Activated CD4-positive, alpha-beta memory T cell treated with anti-CD3 and anti-CD28 coated beads, Interleukin-2, amount 10 ng/mL, durations not matched to agents 7 days and 5 days (primary cell): Measurements from ENCODE around the gene IL17RC. TPM values are rescaled to one million over a fixed set of nuclear protein-coding genes. Genes with fewer than 3 reads are reported as not detected.
A peak's percentile ranks its signal among the peaks of the same experiment; 100 is the strongest.
"Not testable (repeated sequence)": the region's sequence is repeated elsewhere in the genome, so short reads cannot be mapped to it uniquely, and the experiment has no call there.

ENCODE experiments used
- CTCF ChIA-PET: fragments of 350-600 bp; sonication (Branson Sonifier 250); formaldehyde crosslinking; loops from one replicate; lab custom pipeline; 2021; ENCODE audit warnings: antibody characterized with exemption, inconsistent platforms; lab: Charles Lee
- POLR2A ChIA-PET: fragments of 350-600 bp; sonication (Branson Sonifier 250); formaldehyde crosslinking; loops from one replicate; lab custom pipeline; 2021; ENCODE audit warnings: antibody characterized with exemption; lab: Charles Lee
- DNase-seq: peaks from one replicate; pipeline ENCODE4 v3.0.0-alpha.2; 2020
- H3K27ac Mint-ChIP-seq: one replicate; pipeline ENCODE4 v1.8.0; 2021; ENCODE audit warnings: mild to moderate bottlenecking, mixed read lengths
- H3K27me3 Mint-ChIP-seq: one replicate; pipeline ENCODE4 v1.8.0; 2021; ENCODE audit warnings: mixed read lengths
- H3K36me3 Mint-ChIP-seq: one replicate; pipeline ENCODE4 v1.8.0; 2021; ENCODE audit warnings: low read depth, mixed read lengths
- H3K4me1 Mint-ChIP-seq: one replicate; pipeline ENCODE4 v1.8.0; 2021; ENCODE audit warnings: mixed read lengths
- H3K4me3 Mint-ChIP-seq: one replicate; pipeline ENCODE4 v1.8.0; 2021; ENCODE audit warnings: mild to moderate bottlenecking, mixed read lengths
- H3K9me3 Mint-ChIP-seq: one replicate; pipeline ENCODE4 v1.8.0; 2021; ENCODE audit warnings: mixed read lengths
- total RNA-seq, 2 experiments: library from RNA; stranded (reverse); gene quantifications; one replicate each; pipeline ENCODE4 v1.2.3, GENCODE V29; 2021

The IL17RC gene
- total RNA-seq, 2 experiments from 2014 or later, result 0.23 to 0.45 TPM

DNA sequence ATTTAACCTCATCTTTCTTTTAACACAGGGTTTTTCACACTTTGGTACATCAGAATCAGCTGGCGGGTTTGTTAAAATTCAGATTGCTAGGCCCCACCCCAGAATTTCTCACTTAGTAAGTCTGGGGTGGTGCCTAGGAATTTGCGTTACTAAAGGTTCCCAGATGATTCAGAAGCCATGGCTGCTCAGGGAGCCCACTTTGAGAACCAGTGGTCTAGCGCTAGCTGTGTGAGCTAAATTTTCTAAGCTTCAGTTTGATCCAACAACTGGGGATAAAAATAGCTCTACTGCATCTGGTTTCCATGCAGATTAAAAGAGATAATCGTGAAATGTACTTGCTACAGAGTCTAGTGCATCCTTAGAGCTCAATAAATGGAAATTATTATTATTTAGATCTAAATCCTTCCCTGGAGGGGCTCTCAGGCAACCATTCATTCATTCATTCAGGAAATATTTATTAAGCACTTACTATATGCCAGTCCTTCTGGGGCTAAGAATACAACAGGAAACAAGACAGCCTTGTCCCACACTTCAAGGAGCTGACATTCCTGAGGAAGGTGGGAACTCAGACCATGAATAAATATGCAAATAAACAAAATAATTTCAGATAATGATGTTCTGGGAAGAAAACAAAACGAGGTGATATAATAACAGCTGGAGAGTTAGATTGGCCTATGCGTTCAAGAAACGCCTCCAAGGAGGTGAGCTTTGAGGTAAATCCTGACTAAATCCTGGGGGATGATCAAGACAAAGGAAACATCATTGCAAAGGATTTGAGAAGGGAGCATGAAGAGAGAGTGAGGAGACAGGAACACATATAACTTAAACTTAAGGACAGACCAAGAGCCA lies 33.0 kb upstream of the IL17RC start:
- POLR2A ChIA-PET, result interaction anchor here (0.6 to 1.3 kb wide), 2 partner anchors 10 to 176 kb away, joined by 3 read pairs; no protein-coding TSS in a partner anchor
- H3K27me3 Mint-ChIP-seq, result no peaks in the 10 kb centered on the region
- DNase-seq, result no peak
- CTCF ChIA-PET, result interaction anchor here (0.7 to 2.2 kb wide), 2 partner anchors 49 to 147 kb away, joined by 3 to 9 read pairs; no protein-coding TSS in a partner anchor
- no peak overlapping the region for H3K4me3 Mint-ChIP-seq
- no peak overlapping the region for H3K27ac Mint-ChIP-seq
- no peaks in the 10 kb centered on the region for H3K36me3 Mint-ChIP-seq
- H3K9me3 Mint-ChIP-seq, result no peaks in the 10 kb centered on the region
- H3K4me1 Mint-ChIP-seq, result no peaks in the 10 kb centered on the region

DNA sequence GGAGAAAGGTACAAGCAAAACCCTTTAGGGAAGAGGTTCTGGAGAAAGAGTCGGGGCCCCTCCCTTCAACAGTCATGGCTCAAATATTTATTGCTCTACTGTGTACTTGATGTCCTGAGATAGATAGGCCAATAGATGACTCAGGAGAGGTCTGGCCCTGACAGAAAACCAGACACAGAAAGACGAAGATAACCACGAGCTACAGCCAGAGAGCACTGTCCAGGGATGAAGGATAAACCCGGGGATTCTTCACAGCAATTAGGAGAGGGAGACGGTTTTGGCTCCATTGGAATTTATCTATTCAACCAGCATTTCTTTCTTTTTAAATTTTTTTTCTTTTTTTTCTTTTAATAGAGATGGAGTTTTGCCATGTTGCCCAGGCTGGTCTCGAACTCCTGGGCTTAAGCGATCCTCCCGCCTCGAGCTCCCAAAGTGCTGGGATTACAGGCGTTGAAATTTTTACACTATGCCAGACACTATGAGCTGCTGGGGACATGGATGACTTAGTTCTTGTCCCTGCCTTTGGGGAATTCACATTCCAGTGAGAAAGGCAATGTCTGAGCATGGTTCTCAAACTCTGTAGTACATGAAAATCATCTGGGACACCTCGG lies 32.2 kb upstream of the IL17RC start:
- no peaks in the 10 kb centered on the region for H3K36me3 Mint-ChIP-seq
- DNase-seq, result no peak
- H3K4me3 Mint-ChIP-seq, result no peak overlapping the region
- peaks cover under 1% of the 10 kb centered on the region for H3K4me1 Mint-ChIP-seq
- H3K27me3 Mint-ChIP-seq, result no peaks in the 10 kb centered on the region
- ChIA-PET POLR2A (interaction anchor here (0.6 kb wide), 1 partner anchor 177 kb away, joined by 3 read pairs; no protein-coding TSS in a partner anchor), CTCF (interaction anchor here (0.5 to 2.2 kb wide), 2 partner anchors 48 to 138 kb away, joined by 4 to 9 read pairs; no protein-coding TSS in a partner anchor)
- H3K27ac Mint-ChIP-seq, result no peak overlapping the region
- H3K9me3 Mint-ChIP-seq, result no peaks in the 10 kb centered on the region

DNA sequence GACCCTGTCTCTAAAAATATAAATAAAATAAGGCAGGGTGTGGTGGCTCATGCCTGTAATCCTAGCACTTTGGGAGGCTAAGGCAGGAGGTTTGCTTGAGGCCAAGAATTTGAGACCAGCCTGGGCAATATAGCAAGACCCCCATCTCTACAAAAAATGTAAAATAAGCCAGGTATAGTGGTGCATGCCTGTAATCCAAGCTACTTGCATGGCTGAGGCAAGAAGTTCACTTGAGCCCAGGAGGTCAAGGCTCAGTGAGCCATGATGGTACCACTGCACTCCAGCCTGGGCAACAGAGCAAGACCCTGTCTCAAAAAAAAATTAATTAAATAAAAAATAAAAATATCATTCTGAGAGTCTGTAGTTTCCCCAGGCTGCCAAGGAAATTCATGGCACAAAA lies 30.6 kb upstream of the IL17RC start:
- no peaks in the 10 kb centered on the region for H3K27me3 Mint-ChIP-seq
- H3K27ac Mint-ChIP-seq, result no peak overlapping the region
- peaks cover 6% of the 10 kb centered on the region for H3K36me3 Mint-ChIP-seq
- no peak for DNase-seq
- no peak overlapping the region for H3K4me3 Mint-ChIP-seq
- H3K9me3 Mint-ChIP-seq, result no peaks in the 10 kb centered on the region
- peaks cover 8% of the 10 kb centered on the region for H3K4me1 Mint-ChIP-seq
- ChIA-PET CTCF (no interaction called here), POLR2A (no interaction called here)

DNA sequence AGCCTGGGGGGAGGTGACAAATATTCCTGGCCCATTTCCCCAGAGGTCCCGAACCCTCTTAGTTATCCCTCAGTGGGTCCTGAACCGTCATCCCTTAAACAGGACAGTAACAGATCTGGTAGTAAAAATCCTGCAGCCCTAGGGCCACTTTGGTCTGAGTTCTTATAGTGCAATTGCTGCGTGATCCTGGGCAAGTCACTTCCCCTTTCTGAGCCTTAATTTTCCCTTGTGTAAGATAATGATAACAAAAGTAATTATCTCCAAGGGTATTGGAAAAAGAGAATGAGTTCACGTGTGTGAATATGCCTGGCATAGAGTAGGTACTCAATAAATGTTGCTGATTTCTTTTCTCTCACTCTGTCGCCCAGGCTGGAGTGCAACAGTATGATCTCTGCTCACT lies 29.4 kb upstream of the IL17RC start:
- Mint-ChIP-seq H3K27ac (no peak overlapping the region), H3K36me3 (peaks cover 9% of the 10 kb centered on the region), H3K9me3 (no peaks in the 10 kb centered on the region), H3K4me3 (no peak overlapping the region), H3K27me3 (no peaks in the 10 kb centered on the region), H3K4me1 (peaks cover 14% of the 10 kb centered on the region)
- DNase-seq, result no peak
- ChIA-PET CTCF (no interaction called here), POLR2A (no interaction called here)

DNA sequence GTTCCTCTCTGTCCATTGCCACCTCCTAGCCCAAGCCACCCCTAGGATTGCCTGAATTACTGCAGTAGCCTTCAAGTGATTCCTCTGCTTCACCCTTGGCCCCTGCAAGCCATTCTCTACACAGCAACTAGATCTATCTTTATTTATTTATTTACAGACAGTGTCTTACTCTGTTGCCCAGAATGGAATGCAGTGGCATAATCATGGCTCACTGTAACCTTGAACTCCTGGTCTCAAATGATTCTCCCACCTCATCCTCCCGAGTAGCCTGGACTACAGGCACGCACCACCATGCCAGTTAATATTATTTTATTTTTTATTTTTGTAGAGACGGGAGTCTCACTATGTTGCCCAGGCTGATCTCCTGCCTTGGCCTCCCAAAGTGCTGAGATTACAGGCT lies 28.4 kb upstream of the IL17RC start:
- H3K27ac Mint-ChIP-seq, result no peak overlapping the region
- CTCF ChIA-PET, result interaction anchor here (1.0 to 1.2 kb wide), 2 partner anchors 42 to 58 kb away, joined by 3 to 4 read pairs; no protein-coding TSS in a partner anchor
- peaks cover 19% of the 10 kb centered on the region for H3K36me3 Mint-ChIP-seq
- H3K9me3 Mint-ChIP-seq, result no peaks in the 10 kb centered on the region
- H3K4me1 Mint-ChIP-seq, result peaks cover 22% of the 10 kb centered on the region
- H3K4me3 Mint-ChIP-seq, result no peak overlapping the region
- POLR2A ChIA-PET, result interaction anchor here (3.5 kb wide), 1 partner anchor 24 kb away, joined by 27 read pairs; no protein-coding TSS in a partner anchor
- no peaks in the 10 kb centered on the region for H3K27me3 Mint-ChIP-seq
- DNase-seq, result no peak

DNA sequence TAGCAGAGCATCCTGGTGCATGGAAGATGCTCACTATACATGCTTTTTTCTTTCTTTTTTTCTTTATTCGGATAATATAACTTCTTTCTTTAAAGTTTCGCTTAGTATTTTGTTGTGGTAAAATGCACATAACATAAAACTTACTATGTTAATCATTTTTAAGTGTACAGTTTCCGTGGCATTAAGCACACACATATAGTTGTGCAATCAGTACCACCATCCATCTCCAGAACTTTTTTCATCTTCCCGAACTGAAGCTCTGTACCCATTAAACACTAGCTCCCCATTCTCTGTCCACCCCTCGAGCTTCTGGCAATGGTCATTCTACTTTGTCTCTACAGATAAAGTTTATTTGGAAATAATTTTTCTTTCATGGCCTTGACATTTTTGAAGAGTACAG lies 27.5 kb upstream of the IL17RC start:
- DNase-seq, result no peak
- Mint-ChIP-seq H3K27ac (no peak overlapping the region), H3K27me3 (no peaks in the 10 kb centered on the region), H3K4me3 (no peak overlapping the region), H3K4me1 (peaks cover 30% of the 10 kb centered on the region), H3K9me3 (no peaks in the 10 kb centered on the region), H3K36me3 (peaks cover 26% of the 10 kb centered on the region)
- ChIA-PET CTCF (interaction anchor here (0.6 to 3.6 kb wide), 5 partner anchors 36 to 137 kb away, joined by 3 to 29 read pairs (median 3); partner anchors contain the start of genes CRELD1 and FANCD2), POLR2A (interaction anchor here (0.8 to 3.5 kb wide), 7 partner anchors 12 to 97 kb away, joined by 3 to 54 read pairs (median 7); partner anchors contain the start of genes ARPC4, CRELD1 and IL17RE)

DNA sequence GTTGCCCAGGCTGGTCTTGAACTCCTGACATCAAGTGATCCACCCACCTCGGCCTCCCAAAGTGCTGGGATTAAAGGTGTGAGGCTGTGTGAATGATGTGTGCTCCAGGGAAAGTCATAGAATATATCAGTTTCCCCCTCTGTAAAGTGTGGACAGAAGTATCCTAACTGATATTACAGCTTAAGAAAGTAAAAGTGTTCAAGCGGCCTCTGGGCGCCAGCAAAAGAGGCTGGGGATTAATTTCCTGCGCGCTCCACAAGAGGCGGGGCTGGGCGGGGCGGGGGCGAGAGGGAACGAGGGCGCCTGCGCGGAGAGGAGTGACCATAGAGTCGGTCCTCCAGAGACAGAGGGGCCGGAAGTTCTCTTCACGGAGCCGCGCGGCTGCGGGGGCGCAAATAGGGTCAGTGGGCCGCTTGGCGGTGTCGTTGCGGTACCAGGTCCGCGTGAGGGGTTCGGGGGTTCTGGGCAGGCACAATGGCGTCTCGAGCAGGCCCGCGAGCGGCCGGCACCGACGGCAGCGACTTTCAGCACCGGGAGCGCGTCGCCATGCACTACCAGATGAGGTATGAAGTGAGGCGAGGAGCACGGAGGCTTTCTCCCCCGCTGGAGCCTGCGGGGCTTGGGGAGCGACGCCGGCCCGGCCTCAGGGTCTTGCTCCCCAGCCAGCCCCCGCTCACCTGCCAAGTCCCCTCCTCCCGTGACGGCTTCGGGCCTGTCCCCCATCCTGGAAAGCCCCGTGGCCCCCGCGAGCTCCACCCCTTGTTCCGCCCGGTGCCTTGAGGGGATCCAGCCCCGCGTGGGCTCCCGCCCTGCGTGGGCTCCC lies 26.4 kb upstream of the IL17RC start, which contains the start of gene JAGN1:
Gene JAGN1 (plus strand): TSS at position 362 of the 823 bp plus-strand sequence. CDS start 113 bp downstream, at position 475.
- H3K36me3 Mint-ChIP-seq, result peaks cover 32% of the 10 kb centered on the region
- DNase-seq, result peak; percentile 92
- no peaks in the 10 kb centered on the region for H3K27me3 Mint-ChIP-seq
- POLR2A ChIA-PET, result interaction anchor here (0.6 to 3.5 kb wide), 25 partner anchors 11 to 494 kb away, joined by 3 to 54 read pairs (median 5); partner anchors contain the start of genes ARPC4, CIDEC, CRELD1 and IL17RE
- H3K4me3 Mint-ChIP-seq, result peak within 1 kb of the TSS; percentile 99
- CTCF ChIA-PET, result interaction anchor here (0.7 to 3.6 kb wide), 14 partner anchors 12 to 431 kb away, joined by 3 to 29 read pairs (median 4); partner anchors contain the start of genes CRELD1, FANCD2, IL17RE and RPUSD3
- no peaks in the 10 kb centered on the region for H3K9me3 Mint-ChIP-seq
- H3K27ac Mint-ChIP-seq, result peak within 1 kb of the TSS; percentile 92
- peaks cover 36% of the 10 kb centered on the region for H3K4me1 Mint-ChIP-seq

DNA sequence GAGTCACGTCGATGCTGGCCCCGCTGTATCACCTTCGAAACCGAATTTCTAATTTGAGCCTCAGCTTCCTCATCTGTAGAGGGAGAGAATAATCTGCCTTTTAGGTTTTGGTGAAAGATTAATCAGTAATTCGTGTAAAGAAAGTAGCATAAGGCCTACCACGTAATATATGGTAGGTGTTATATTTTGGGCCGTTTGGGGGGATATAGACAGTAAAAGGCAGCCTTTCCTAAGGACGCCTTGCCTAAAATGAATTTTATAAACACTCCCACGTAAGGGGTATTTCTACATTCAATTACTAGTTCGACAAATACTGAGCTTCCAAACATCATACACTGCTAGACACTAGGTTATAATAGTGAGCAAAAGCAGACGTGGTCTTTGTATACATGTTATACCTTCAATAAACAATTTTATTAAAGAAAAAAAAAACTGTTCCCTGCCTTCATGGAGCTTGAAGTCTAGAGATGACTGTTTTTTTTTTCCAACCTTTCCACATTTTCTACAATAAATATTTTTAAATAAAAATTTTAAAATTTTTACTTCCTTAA lies 25.8 kb upstream of the IL17RC start:
- Mint-ChIP-seq H3K4me3 (peak overlapping the region; percentile 99), H3K27ac (peak overlapping the region; percentile 92), H3K9me3 (no peaks in the 10 kb centered on the region), H3K36me3 (peaks cover 32% of the 10 kb centered on the region), H3K27me3 (no peaks in the 10 kb centered on the region), H3K4me1 (peaks cover 36% of the 10 kb centered on the region)
- DNase-seq, result no peak
- ChIA-PET POLR2A (interaction anchor here (0.9 to 3.5 kb wide), 23 partner anchors 11 to 494 kb away, joined by 3 to 54 read pairs (median 5); partner anchors contain the start of genes ARPC4, CIDEC, CRELD1 and IL17RE), CTCF (interaction anchor here (0.6 to 3.6 kb wide), 14 partner anchors 11 to 430 kb away, joined by 3 to 29 read pairs (median 3); partner anchors contain the start of genes CRELD1, IL17RE, RPUSD3 and SEC13)

DNA sequence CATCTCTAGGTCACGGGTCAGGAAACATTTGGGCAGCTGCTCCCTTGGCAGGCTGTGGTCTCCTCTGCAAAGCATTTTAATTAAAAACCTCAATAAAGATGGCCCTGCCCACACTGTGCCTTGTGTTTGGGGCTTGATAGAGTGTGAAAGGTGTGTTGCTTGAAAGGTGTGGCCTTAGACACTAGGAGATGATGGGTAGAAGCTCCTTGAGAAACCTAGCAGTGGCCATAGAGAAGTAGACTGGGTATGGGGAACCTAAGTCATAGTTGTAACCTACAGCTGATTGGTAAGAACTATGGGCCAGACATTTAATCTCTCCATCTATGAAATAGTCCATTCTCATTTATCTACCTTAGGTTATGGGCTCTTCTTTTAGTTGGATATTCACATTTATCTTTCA lies 23.2 kb upstream of the IL17RC start:
- ChIA-PET POLR2A (interaction anchor here (0.9 to 1.5 kb wide), 5 partner anchors 11 to 132 kb away, joined by 3 to 4 read pairs (median 3); partner anchors contain the start of genes ARPC4, EMC3 and TADA3), CTCF (interaction anchor here (1.1 to 1.3 kb wide), 3 partner anchors 40 to 134 kb away, joined by 3 to 4 read pairs (median 3); partner anchors contain the start of gene CRELD1)
- peaks cover 32% of the 10 kb centered on the region for H3K36me3 Mint-ChIP-seq
- no peak overlapping the region for H3K4me3 Mint-ChIP-seq
- H3K4me1 Mint-ChIP-seq, result peaks cover 36% of the 10 kb centered on the region
- no peaks in the 10 kb centered on the region for H3K27me3 Mint-ChIP-seq
- no peaks in the 10 kb centered on the region for H3K9me3 Mint-ChIP-seq
- H3K27ac Mint-ChIP-seq, result no peak overlapping the region
- DNase-seq, result no peak

DNA sequence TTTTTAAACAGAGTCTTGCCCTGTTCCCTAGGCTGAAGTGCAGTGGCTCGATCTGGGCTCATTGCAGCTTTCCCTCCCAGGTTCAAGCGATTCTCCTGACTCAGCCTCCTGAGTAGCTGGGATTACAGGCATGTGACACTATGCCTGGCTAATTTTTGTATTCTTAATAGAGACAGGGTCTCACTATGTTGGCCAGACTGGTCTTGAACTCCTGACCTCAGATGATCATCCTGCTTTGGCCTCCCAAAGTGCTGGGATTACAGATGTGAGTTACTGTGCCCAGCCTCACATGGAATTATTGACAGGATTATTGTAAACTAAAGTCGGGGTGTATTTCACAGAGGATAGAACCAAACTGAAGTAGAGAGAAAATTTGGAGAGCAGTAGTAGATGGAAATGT lies 21.2 kb upstream of the IL17RC start:
- POLR2A ChIA-PET, result interaction anchor here (1.0 kb wide), 1 partner anchor 36 kb away, joined by 3 read pairs; no protein-coding TSS in a partner anchor
- peaks cover 30% of the 10 kb centered on the region for H3K36me3 Mint-ChIP-seq
- CTCF ChIA-PET, DNase-seq, H3K27ac Mint-ChIP-seq, H3K4me3 Mint-ChIP-seq, H3K9me3 Mint-ChIP-seq, H3K27me3 Mint-ChIP-seq: not testable (repeated sequence)
- peaks cover 34% of the 10 kb centered on the region for H3K4me1 Mint-ChIP-seq

DNA sequence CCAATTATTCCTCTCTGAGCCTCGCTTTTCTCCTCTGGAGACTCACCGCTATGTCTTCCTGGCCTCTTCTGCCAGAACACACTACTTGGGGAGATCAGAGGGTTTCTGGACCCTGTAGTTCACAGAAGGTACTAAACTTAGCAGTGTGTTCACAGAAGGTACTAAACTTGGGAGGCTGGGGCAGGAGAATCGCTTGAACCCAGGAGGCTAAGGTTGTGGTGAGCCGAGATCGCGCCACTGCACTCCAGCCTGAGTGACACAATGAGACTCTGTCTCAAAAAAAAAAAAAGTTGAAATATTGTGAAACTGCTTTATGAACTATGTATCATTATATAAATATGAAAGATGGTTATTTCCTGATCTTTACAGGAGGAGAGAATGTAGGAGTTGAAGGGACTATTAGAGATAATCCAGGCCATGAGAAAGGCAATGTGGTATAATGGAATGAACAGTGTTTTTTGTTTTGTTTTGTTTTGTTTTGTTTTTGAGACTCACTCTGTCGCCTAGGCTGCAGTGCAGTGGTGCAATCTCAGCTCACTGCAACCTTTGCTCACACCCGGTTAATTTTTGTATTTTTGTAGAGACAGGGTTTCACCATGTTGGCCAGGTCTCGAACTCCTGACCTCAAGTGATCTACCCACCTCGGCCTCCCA lies 20.0 kb upstream of the IL17RC start:
- H3K9me3 Mint-ChIP-seq, DNase-seq, H3K27me3 Mint-ChIP-seq, H3K27ac Mint-ChIP-seq, H3K4me3 Mint-ChIP-seq, CTCF ChIA-PET, POLR2A ChIA-PET: not testable (repeated sequence)
- H3K4me1 Mint-ChIP-seq, result peaks cover 37% of the 10 kb centered on the region
- peaks cover 26% of the 10 kb centered on the region for H3K36me3 Mint-ChIP-seq
